Left lung (tissue), 10 donors: ENCODE data around the gene BPIFB3. TPM values are rescaled to one million over a fixed set of nuclear protein-coding genes. Genes with fewer than 3 reads are reported as not detected.

Experiments used
- ATAC-seq: fragments of 200-7000 bp; cut with Tn5 transposase; one replicate; pipeline ENCODE4 v1.9.1; 2020; ENCODE audit warnings: moderate library complexity
- DNase-seq, 4 donors: peaks; one replicate each; pipeline ENCODE4 v3.0.0-alpha.2; 2013 to 2020
- H3K27ac ChIP-seq, 2 donors: fragments of 200-600 bp; sonication (generic) in 1 of 2; one replicate each; pipeline versions ENCODE4 v1.5.0 to v1.8.0; 2020 to 2021
- H3K27me3 ChIP-seq, 2 donors: fragments of 200-600 bp; sonication (generic) in 1 of 2; one replicate each; pipeline versions ENCODE4 v1.5.0 to v1.8.0; 2020 to 2021
- H3K36me3 ChIP-seq, 2 donors: fragments of 200-600 bp; sonication (generic) in 1 of 2; one replicate each; pipeline versions ENCODE4 v1.5.0 to v1.8.0; 2020 to 2021
- H3K4me1 ChIP-seq, 2 donors: fragments of 200-600 bp; one replicate each; pipeline ENCODE4 v1.8.0; 2021
- H3K4me3 ChIP-seq, 2 donors: fragments of 200-600 bp; sonication (generic) in 1 of 2; one replicate each; pipeline versions ENCODE4 v1.5.0 to v1.8.0; 2020 to 2021; ENCODE audit warnings: mild to moderate bottlenecking in 1 of 2
- H3K9me3 ChIP-seq, 2 donors: fragments of 200-600 bp; sonication (generic) in 1 of 2; one replicate each; pipeline versions ENCODE4 v1.5.0 to v1.8.0; 2020 to 2021
- CTCF ChIP-seq, 2 donors: fragments of 200-600 bp; sonication (generic) in 1 of 2; IDR thresholded peaks; one replicate each; pipeline versions ENCODE4 v1.5.0 to v1.8.0; 2021; ENCODE audit warnings: antibody characterized with exemption in 2 of 2
- intact Hi-C, 2 donors: fragments of 100-400 bp; cut with DNase I; formaldehyde crosslinking; loops; one replicate each; pipeline versions ENCODE4 v1.11.2 to v1.14.2; 2022
- polyA plus RNA-seq, 6 donors: library from polyadenylated mRNA; unstranded; fragments of 120-200 nt; gene quantifications; one replicate each; pipeline ENCODE4 v1.2.1, GENCODE V29; 2013; ENCODE audit not compliant: insufficient read length in 6 of 6
- total RNA-seq, 2 donors: library from RNA; stranded (reverse); fragmentation: NEBNext Ultra II Directional; extraction: Animal tissue kit (Norgen Biotek cat#: 25700); gene quantifications; one replicate each; pipeline ENCODE4 v1.2.1, GENCODE V29; 2021
- donor health status: DM: no; HTN: yes; CAD: no.
- donor health status: DM: no; HTN: no; CAD: no.

BPIFB3 gene
- total and polyA plus RNA-seq, 8 donors: not detected

GRCh38 chr20:33061658-33062028 is 7.9 kb downstream of the BPIFB3 start:
- no peaks in the 10 kb centered on the region for H3K27me3 ChIP-seq
- no peaks in the 10 kb centered on the region for H3K36me3 ChIP-seq
- H3K27ac ChIP-seq: no peak overlapping the region
- intact Hi-C loops: no loop called here
- no peak for DNase-seq
- H3K9me3 ChIP-seq: no peaks in the 10 kb centered on the region
- no peaks in the 10 kb centered on the region for H3K4me1 ChIP-seq
- H3K4me3 ChIP-seq: no peak overlapping the region
- no peak for ATAC-seq
- no peak for TF ChIP-seq CTCF (IDR thresholded peaks at IDR 0.05)

GRCh38 chr20:33062105-33062824 is 8.6 kb downstream of the BPIFB3 start:
- no peaks in the 10 kb centered on the region for H3K4me1 ChIP-seq
- no peak for ATAC-seq
- no peaks in the 10 kb centered on the region for H3K27me3 ChIP-seq
- intact Hi-C loops: no loop called here
- no peak overlapping the region for H3K4me3 ChIP-seq
- no peaks in the 10 kb centered on the region for H3K9me3 ChIP-seq
- no peak overlapping the region for H3K27ac ChIP-seq
- no peaks in the 10 kb centered on the region for H3K36me3 ChIP-seq
- no peak for TF ChIP-seq CTCF (IDR thresholded peaks at IDR 0.05)
- peak in 1 of 4 donors; percentile 5 for DNase-seq

GRCh38 chr20:33062825-33063149 is 9.1 kb downstream of the BPIFB3 start:
- Histone ChIP-seq H3K36me3 (no peaks in the 10 kb centered on the region), H3K27ac (no peak overlapping the region), H3K4me3 (no peak overlapping the region), H3K4me1 (no peaks in the 10 kb centered on the region), H3K9me3 (no peaks in the 10 kb centered on the region), H3K27me3 (no peaks in the 10 kb centered on the region)
- DNase-seq (no peak), ATAC-seq (no peak)
- intact Hi-C loops: no loop called here
- TF ChIP-seq CTCF (IDR thresholded peaks at IDR 0.05): no peak

- Histone ChIP-seq H3K27ac (no peak overlapping the region), H3K4me3 (no peak overlapping the region), H3K9me3 (no peaks in the 10 kb centered on the region), H3K4me1 (no peaks in the 10 kb centered on the region), H3K36me3 (no peaks in the 10 kb centered on the region), H3K27me3 (no peaks in the 10 kb centered on the region)
- intact Hi-C loops: no loop called here
- no peak for TF ChIP-seq CTCF (IDR thresholded peaks at IDR 0.05)
- DNase-seq: no peak
- no peak for ATAC-seq
Measured at GRCh38 chr20:33063271-33063670, 9.6 kb downstream of the BPIFB3 start.

GRCh38 chr20:33064572-33065287 is 11.0 kb downstream of the BPIFB3 start:
- DNase-seq: peak in 1 of 4 donors; percentile 4
- H3K27me3 ChIP-seq: no peaks in the 10 kb centered on the region
- H3K9me3 ChIP-seq: no peaks in the 10 kb centered on the region
- no peaks in the 10 kb centered on the region for H3K4me1 ChIP-seq
- no peaks in the 10 kb centered on the region for H3K36me3 ChIP-seq
- intact Hi-C loops: no loop called here
- H3K27ac ChIP-seq: no peak overlapping the region
- no peak for TF ChIP-seq CTCF (IDR thresholded peaks at IDR 0.05)
- no peak overlapping the region for H3K4me3 ChIP-seq
- ATAC-seq: no peak
